ENCODE data around the gene TJP1.

TJP1 gene

DNA sequence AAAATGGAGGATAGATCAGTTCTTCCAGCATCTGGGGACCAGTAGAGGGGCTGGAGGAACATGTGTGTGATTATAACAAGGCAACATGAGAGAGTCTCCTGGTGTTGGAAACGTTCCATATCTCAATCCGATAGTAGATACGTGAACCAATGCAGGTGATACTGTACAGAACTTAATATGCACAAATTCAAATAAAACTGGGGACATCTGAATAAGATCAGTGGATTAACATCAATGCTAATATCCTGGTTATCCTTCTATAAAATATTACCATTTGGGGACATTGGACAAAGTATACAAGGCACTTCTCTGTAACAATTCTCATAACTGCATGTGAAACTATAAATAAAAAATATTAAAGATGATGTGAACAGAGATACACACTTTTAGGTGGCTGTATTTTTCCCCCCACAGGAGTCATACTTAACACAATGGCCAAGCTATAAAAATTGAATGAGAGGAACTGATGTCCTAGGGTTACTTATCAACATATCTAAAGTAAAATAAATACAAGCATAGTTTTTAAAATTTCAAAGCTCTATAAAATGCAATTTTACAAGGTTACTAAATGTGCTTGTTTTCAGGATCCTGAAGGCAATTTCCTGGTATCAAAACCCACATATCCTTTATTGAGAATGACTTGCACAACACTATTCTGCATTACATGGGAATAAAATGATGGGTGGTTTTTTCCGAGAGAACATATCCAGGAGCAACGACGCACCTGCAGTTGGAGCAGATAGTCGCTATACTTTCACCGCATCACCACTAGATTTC, 31.1 kb upstream of the TJP1 start:
- DNase-seq (ENCODE audit: low read depth): no peak
- no peak for TF ChIP-seq CTCF (IDR thresholded peaks at IDR 0.05; ENCODE audit: insufficient read depth, low read depth, low read length, missing control alignments)
- H3K4me3 ChIP-seq (ENCODE audit: low read depth, low read length): no peak overlapping the region

DNA sequence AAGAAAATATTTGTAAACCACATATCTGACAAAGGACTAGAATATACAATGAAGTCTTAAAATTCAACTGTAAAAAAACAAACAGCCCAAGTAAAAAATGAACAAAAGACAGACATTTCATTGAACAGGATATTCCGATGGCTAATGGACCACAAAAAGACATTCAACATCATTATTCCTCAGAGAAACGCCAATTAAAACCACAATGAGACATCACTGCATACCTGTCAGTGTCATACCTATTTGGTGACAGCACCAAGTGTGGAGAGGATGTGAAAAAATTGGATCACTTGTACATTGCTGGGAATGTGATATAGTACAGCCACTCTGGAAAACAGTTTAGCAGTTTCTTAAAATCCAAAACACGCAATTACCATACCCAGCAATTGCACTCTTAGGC, 29.9 kb upstream of the TJP1 start:
- DNase-seq (ENCODE audit: low read depth): no peak
- H3K4me3 ChIP-seq (ENCODE audit: low read depth, low read length): no peak overlapping the region
- no peak for TF ChIP-seq CTCF (IDR thresholded peaks at IDR 0.05; ENCODE audit: insufficient read depth, low read depth, low read length, missing control alignments)

DNA sequence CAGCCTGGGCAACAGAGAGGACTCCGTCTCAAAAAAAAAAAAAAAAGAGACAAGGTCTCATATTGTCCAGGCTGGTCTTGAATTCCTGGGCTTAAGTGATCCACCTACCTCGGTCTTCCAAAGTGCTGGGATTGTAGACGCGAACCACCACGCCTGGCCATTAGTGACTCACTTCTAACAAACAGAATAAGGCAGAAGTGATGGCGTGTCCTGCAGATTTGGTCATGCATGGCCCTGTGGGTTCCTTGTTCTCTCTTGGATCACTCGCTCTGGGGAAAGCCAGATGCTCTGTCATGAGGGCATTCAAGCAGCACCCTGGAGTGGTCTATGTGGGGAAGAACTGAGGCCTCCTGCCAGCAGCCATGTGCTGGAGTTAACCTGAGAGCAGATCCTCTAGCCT, 27.4 kb upstream of the TJP1 start:
- TF ChIP-seq CTCF (IDR thresholded peaks at IDR 0.05; ENCODE audit: insufficient read depth, low read depth, low read length, missing control alignments): no peak
- DNase-seq (ENCODE audit: low read depth): no peak
- no peak overlapping the region for H3K4me3 ChIP-seq (ENCODE audit: low read depth, low read length)

- TF ChIP-seq CTCF (IDR thresholded peaks at IDR 0.05; ENCODE audit: insufficient read depth, low read depth, low read length, missing control alignments): no peak
- H3K4me3 ChIP-seq (ENCODE audit: low read depth, low read length): no peak overlapping the region
- no peak for DNase-seq (ENCODE audit: low read depth)
Observed at GRCh38 chr15:29849218-29849617, 26.9 kb upstream of the TJP1 start.

- TF ChIP-seq CTCF (IDR thresholded peaks at IDR 0.05; ENCODE audit: insufficient read depth, low read depth, low read length, missing control alignments): no peak
- DNase-seq (ENCODE audit: low read depth): no peak
- H3K4me3 ChIP-seq (ENCODE audit: low read depth, low read length): no peak overlapping the region
Observed at GRCh38 chr15:29844290-29844903, 22.1 kb upstream of the TJP1 start.

- DNase-seq (ENCODE audit: low read depth): no peak
- no peak for TF ChIP-seq CTCF (IDR thresholded peaks at IDR 0.05; ENCODE audit: insufficient read depth, low read depth, low read length, missing control alignments)
- H3K4me3 ChIP-seq (ENCODE audit: low read depth, low read length): no peak overlapping the region
Observed at GRCh38 chr15:29842290-29842689, 20.0 kb upstream of the TJP1 start.

All from GM12865 (cell line).